A673 (cell line): ENCODE data around the gene MLPH.

Source experiments
- EZH2 ChIP-seq: fragments of 200-600 bp; sonication (generic); IDR thresholded peaks from 2 replicates; pipeline ENCODE4 v1.6.1; 2017; ENCODE audit warnings: borderline replicate concordance, low read depth, mild to moderate bottlenecking, mixed read lengths, antibody characterized with exemption, low read length; ENCODE audit not compliant: poor library complexity, severe bottlenecking
- TF ChIP-seq, protein P1 (sequence below): fragments of 300-800, 200-600 bp; sonication (generic); conservative IDR thresholded peaks from 2 replicates; pipeline ENCODE4 v1.5.1; 2017; ENCODE audit warnings: low read depth, mild to moderate bottlenecking, antibody characterized with exemption, low read length, moderate library complexity, mixed read lengths

DNA sequence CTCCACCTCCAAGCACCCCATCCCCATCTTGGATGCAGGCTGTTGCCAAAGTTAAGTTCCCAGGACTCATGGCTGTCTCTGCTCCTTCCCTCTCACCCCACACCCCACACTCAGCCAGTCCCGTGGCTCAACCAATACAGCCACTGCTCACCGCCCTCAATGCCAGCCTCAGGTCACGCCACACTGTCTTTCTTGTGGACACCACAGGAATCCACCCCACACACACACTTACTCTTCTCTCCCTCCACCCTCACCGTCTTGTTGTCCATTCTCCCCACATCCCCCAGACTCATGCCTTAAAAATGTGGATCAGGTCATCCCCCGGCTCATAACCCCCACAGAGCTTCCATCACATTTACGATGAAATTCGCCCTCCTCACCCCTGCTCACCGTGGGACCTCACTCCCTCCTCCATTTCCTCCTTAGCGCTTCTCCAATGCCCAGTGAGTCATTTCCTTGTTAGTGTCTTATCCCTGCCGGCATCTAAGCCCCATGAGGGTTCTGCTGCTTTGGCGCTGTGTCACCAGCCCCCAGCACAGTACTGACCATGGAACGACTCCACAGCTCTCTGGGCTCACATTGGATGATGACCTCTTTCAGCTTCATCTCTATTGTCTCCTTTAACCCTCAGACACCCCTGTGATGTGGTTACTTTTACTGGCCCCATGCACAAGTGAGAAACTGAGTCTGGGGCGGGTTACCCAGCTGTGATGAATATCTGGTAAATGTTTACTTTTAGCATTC is 13.8 kb downstream of the MLPH start:
- TF ChIP-seq, protein P1, sequence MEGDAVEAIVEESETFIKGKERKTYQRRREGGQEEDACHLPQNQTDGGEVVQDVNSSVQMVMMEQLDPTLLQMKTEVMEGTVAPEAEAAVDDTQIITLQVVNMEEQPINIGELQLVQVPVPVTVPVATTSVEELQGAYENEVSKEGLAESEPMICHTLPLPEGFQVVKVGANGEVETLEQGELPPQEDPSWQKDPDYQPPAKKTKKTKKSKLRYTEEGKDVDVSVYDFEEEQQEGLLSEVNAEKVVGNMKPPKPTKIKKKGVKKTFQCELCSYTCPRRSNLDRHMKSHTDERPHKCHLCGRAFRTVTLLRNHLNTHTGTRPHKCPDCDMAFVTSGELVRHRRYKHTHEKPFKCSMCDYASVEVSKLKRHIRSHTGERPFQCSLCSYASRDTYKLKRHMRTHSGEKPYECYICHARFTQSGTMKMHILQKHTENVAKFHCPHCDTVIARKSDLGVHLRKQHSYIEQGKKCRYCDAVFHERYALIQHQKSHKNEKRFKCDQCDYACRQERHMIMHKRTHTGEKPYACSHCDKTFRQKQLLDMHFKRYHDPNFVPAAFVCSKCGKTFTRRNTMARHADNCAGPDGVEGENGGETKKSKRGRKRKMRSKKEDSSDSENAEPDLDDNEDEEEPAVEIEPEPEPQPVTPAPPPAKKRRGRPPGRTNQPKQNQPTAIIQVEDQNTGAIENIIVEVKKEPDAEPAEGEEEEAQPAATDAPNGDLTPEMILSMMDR, result no peak
- TF ChIP-seq EZH2, result no peak
